GM19351 (cell line): Measurements from ENCODE around the gene EIF1B.

Experiments
- ATAC-seq: cut with Tn5 transposase; IDR thresholded peaks from one replicate; pipeline ENCODE4 v1.9.1; 2021; ENCODE audit warnings: mild to moderate bottlenecking, moderate library complexity; ENCODE audit not compliant: unreplicated experiment

Gene EIF1B

GRCh38 chr3:40340541-40341170 is 31.1 kb downstream of the EIF1B start:
- no peak for ATAC-seq

DNA sequence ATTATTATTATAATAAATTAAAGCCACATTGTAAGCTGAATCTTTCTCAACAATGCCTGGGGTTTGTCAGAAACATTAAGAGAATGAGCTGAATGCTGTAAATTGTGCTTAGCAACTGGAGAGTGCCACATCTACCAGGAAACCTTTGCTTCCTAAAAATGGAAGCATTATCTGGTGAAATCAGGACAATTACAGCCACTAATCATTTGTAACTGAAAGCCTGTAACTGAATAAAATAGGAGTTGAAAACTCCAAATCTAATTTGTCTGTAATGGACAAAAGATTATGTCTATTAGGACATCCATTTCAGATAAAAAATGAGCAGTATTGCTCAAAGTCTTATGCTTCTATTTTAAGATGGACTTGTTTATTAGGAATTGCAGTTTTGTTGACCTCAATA is 32.2 kb downstream of the EIF1B start:
- no peak for ATAC-seq

DNA sequence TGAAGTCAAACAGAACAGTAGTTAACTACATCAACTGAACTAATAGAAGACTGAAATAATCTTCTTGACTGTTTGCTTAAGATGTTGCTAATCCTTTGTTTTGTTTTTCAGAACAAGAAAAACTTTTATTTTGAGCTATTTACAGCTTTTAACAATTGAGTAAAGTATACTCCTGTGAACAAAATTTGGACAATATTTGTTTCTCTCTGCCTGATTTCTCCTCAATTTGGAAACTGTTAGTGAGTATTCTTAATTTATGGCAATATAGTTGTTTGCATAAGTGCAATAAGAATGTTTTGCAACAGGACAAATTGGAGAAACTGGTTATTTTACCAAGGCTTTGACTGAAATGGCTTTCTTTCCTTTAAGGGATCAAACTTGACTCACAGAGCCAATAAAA is 41.0 kb downstream of the EIF1B start:
- ATAC-seq, result no peak

- ATAC-seq, result no peak
Observed at GRCh38 chr3:40355410-40355809, 45.9 kb downstream of the EIF1B start.

- ATAC-seq, result no peak
Observed at GRCh38 chr3:40358454-40358853, 48.9 kb downstream of the EIF1B start.
